ENCODE data around the gene S100A3.
"Not testable (repeated sequence)": the region's sequence is repeated elsewhere in the genome, so short reads cannot be mapped to it uniquely, and the experiment has no call there.

S100A3 gene

GRCh38 chr1:153577624-153578051, 28.6 kb upstream of the S100A3 start:
- in situ Hi-C loops (cut with MboI; ENCODE audit: low sequenced_read_pairs, unreplicated experiment), result no loop called here
- TF ChIP-seq CTCF (IDR thresholded peaks at IDR 0.05; ENCODE audit: borderline replicate concordance, control extremely low read depth, extremely low read depth, insufficient read depth, missing control alignments), result no peak
- no peak for DNase-seq (ENCODE audit: low spot score)

GRCh38 chr1:153577138-153577537, 28.1 kb upstream of the S100A3 start:
- in situ Hi-C loops (cut with MboI; ENCODE audit: low sequenced_read_pairs, unreplicated experiment), result no loop called here
- DNase-seq (ENCODE audit: low spot score), result no peak
- TF ChIP-seq CTCF (IDR thresholded peaks at IDR 0.05; ENCODE audit: borderline replicate concordance, control extremely low read depth, extremely low read depth, insufficient read depth, missing control alignments), result no peak

- DNase-seq (ENCODE audit: low spot score); in situ Hi-C loops (cut with MboI; ENCODE audit: low sequenced_read_pairs, unreplicated experiment): not testable (repeated sequence)
Observed at GRCh38 chr1:153575497-153575896, 26.4 kb upstream of the S100A3 start.

- in situ Hi-C loops (cut with MboI; ENCODE audit: low sequenced_read_pairs, unreplicated experiment); DNase-seq (ENCODE audit: low spot score): not testable (repeated sequence)
Observed at GRCh38 chr1:153575081-153575491, 26.0 kb upstream of the S100A3 start.

- no peak for TF ChIP-seq CTCF (IDR thresholded peaks at IDR 0.05; ENCODE audit: borderline replicate concordance, control extremely low read depth, extremely low read depth, insufficient read depth, missing control alignments)
- in situ Hi-C loops (cut with MboI; ENCODE audit: low sequenced_read_pairs, unreplicated experiment), result loop anchor here (5.0 kb wide), 1 partner anchor 61 kb away; no protein-coding TSS in a partner anchor
- no peak for DNase-seq (ENCODE audit: low spot score)
Observed at GRCh38 chr1:153573351-153573750, 24.3 kb upstream of the S100A3 start.

GRCh38 chr1:153572569-153573015, 23.5 kb upstream of the S100A3 start:
- in situ Hi-C loops (cut with MboI; ENCODE audit: low sequenced_read_pairs, unreplicated experiment), result loop anchor here (5.0 kb wide), 1 partner anchor 60 kb away; no protein-coding TSS in a partner anchor
- peak; percentile 74 for DNase-seq (ENCODE audit: low spot score)
- peak; percentile 70 for TF ChIP-seq CTCF (IDR thresholded peaks at IDR 0.05; ENCODE audit: borderline replicate concordance, control extremely low read depth, extremely low read depth, insufficient read depth, missing control alignments)

- in situ Hi-C loops (cut with MboI; ENCODE audit: low sequenced_read_pairs, unreplicated experiment), result loop anchor here (5.0 kb wide), 1 partner anchor 59 kb away; no protein-coding TSS in a partner anchor
- TF ChIP-seq CTCF (IDR thresholded peaks at IDR 0.05; ENCODE audit: borderline replicate concordance, control extremely low read depth, extremely low read depth, insufficient read depth, missing control alignments), result no peak
- DNase-seq (ENCODE audit: low spot score), result no peak
Observed at GRCh38 chr1:153571706-153572105, 22.6 kb upstream of the S100A3 start.

- no peak for DNase-seq (ENCODE audit: low spot score)
- in situ Hi-C loops (cut with MboI; ENCODE audit: low sequenced_read_pairs, unreplicated experiment), result loop anchor here (5.0 kb wide), 1 partner anchor 59 kb away; no protein-coding TSS in a partner anchor
- no peak for TF ChIP-seq CTCF (IDR thresholded peaks at IDR 0.05; ENCODE audit: borderline replicate concordance, control extremely low read depth, extremely low read depth, insufficient read depth, missing control alignments)
Observed at GRCh38 chr1:153570874-153571273, 21.8 kb upstream of the S100A3 start.

Data from GM13976 (cell line).